T-helper 1 cell treated with Interleukin-12 subunit alpha and Interleukin-12 subunit beta and Interleukin-4 antibody, amounts not matched to agents 30 μg/mL and 1 μg/mL, for 36 hours (primary cell): ENCODE measurements around the gene NDUFA5.
"Not testable (repeated sequence)": the region's sequence is repeated elsewhere in the genome, so short reads cannot be mapped to it uniquely, and the experiment has no call there.

Experiments
- H3K27ac Mint-ChIP-seq: one replicate; pipeline ENCODE4 v1.8.0; 2021; ENCODE audit warnings: mild to moderate bottlenecking, mixed read lengths
- H3K27me3 Mint-ChIP-seq: one replicate; pipeline ENCODE4 v1.8.0; 2021; ENCODE audit warnings: low read depth, mixed read lengths
- H3K36me3 Mint-ChIP-seq: one replicate; pipeline ENCODE4 v1.8.0; 2021; ENCODE audit warnings: low read depth, mixed read lengths
- H3K4me1 Mint-ChIP-seq: one replicate; pipeline ENCODE4 v1.8.0; 2021; ENCODE audit warnings: low read depth, mixed read lengths
- H3K4me3 Mint-ChIP-seq: one replicate; pipeline ENCODE4 v1.8.0; 2021; ENCODE audit warnings: mild to moderate bottlenecking, moderate library complexity, mixed read lengths
- H3K9me3 Mint-ChIP-seq: one replicate; pipeline ENCODE4 v1.8.0; 2021; ENCODE audit warnings: mixed read lengths

NDUFA5 gene

GRCh38 chr7:123573341-123573740 lies 15.7 kb upstream of the NDUFA5 start:
- Mint-ChIP-seq H3K4me3 (no peak overlapping the region), H3K27ac (no peak overlapping the region), H3K36me3 (no peaks in the 10 kb centered on the region), H3K4me1 (no peaks in the 10 kb centered on the region), H3K27me3 (peaks cover 13% of the 10 kb centered on the region), H3K9me3 (no peaks in the 10 kb centered on the region)

- Mint-ChIP-seq H3K27me3 (peaks cover 16% of the 10 kb centered on the region), H3K9me3 (no peaks in the 10 kb centered on the region), H3K36me3 (no peaks in the 10 kb centered on the region), H3K4me3 (no peak overlapping the region), H3K4me1 (no peaks in the 10 kb centered on the region), H3K27ac (no peak overlapping the region)
These were observed 14.1 kb upstream of the NDUFA5 start for GRCh38 chr7:123571684-123572083.

GRCh38 chr7:123571187-123571586 lies 13.6 kb upstream of the NDUFA5 start:
- Mint-ChIP-seq H3K4me3 (no peak overlapping the region), H3K4me1 (no peaks in the 10 kb centered on the region), H3K27me3 (peaks cover 15% of the 10 kb centered on the region), H3K36me3 (no peaks in the 10 kb centered on the region), H3K9me3 (no peaks in the 10 kb centered on the region), H3K27ac (no peak overlapping the region)

- H3K9me3 Mint-ChIP-seq, result no peaks in the 10 kb centered on the region
- no peak overlapping the region for H3K27ac Mint-ChIP-seq
- no peaks in the 10 kb centered on the region for H3K4me1 Mint-ChIP-seq
- no peaks in the 10 kb centered on the region for H3K36me3 Mint-ChIP-seq
- no peak overlapping the region for H3K4me3 Mint-ChIP-seq
- H3K27me3 Mint-ChIP-seq, result peaks cover 14% of the 10 kb centered on the region
These were observed 13.0 kb upstream of the NDUFA5 start for GRCh38 chr7:123570390-123571182.

- Mint-ChIP-seq H3K27ac (no peak overlapping the region), H3K4me1 (no peaks in the 10 kb centered on the region), H3K36me3 (no peaks in the 10 kb centered on the region), H3K27me3 (peaks cover 8% of the 10 kb centered on the region), H3K4me3 (no peak overlapping the region), H3K9me3 (no peaks in the 10 kb centered on the region)
These were observed 11.9 kb upstream of the NDUFA5 start for GRCh38 chr7:123569352-123570010.

- Mint-ChIP-seq H3K27me3 (peaks cover 7% of the 10 kb centered on the region), H3K4me1 (no peaks in the 10 kb centered on the region), H3K4me3 (no peak overlapping the region), H3K27ac (no peak overlapping the region), H3K9me3 (no peaks in the 10 kb centered on the region), H3K36me3 (peaks cover 3% of the 10 kb centered on the region)
These were observed 4.5 kb upstream of the NDUFA5 start for GRCh38 chr7:123562121-123562520.

DNA sequence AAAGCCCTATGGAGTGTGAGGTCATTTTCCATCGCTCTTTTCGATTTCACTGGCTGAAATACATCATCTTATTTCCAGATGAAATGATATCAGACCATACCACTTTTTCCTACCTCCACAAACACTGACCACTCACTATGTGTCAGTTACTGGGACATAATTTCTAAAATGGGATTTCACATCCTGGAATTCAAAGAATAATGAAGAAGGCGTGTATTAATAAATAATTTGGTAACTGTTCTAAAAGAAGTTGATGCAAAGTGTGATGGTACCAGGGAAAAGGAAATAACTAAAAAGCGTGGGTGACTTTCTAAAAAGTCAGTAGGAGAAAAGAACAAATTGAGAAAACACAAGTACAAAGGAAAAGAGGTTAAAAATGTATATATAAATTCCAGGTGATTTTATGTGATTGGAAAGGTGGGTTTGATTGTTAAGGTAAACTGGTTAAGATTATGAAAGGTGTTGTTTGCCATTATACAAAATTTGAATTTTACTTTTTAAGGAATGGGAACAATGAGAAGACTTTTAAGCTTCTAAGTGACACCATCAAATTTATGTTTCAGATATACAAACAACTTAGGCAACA lies 764 bp upstream of the NDUFA5 start:
- Mint-ChIP-seq H3K27ac (no peak overlapping the region), H3K4me1 (no peaks in the 10 kb centered on the region), H3K36me3 (peaks cover 3% of the 10 kb centered on the region)

DNA sequence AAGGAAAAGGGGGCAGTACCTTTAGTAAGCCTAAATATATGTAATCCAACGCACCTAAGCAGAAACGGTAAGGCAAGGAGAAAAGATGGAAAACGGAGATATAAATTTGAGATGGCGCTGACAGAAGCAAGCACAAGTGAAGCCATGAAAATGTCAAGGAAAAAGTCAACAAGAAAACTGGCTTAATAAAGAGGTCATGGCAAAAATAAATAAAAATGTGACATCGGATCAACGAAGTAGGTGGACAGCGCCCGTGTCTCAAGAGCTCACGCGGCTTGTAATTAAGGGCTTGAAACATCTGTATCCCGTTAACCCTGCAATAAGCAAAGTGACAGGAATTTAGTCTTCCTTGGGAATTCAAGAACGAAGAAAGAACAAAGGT lies 611 bp downstream of the NDUFA5 start:
- H3K9me3 Mint-ChIP-seq, result no peaks in the 10 kb centered on the region
- H3K27me3 Mint-ChIP-seq, result peaks cover 3% of the 10 kb centered on the region
- H3K36me3 Mint-ChIP-seq, result peaks cover 11% of the 10 kb centered on the region
- no peak overlapping the region for H3K27ac Mint-ChIP-seq
- H3K4me1 Mint-ChIP-seq, result peaks cover 7% of the 10 kb centered on the region
- no peak overlapping the region for H3K4me3 Mint-ChIP-seq

More for the DNA sequence above, 764 bp upstream of the NDUFA5 start:
- Mint-ChIP-seq H3K4me3 (no peak overlapping the region), H3K27me3 (peaks cover 3% of the 10 kb centered on the region), H3K9me3 (no peaks in the 10 kb centered on the region)

GRCh38 chr7:123555484-123555883 lies 2.1 kb downstream of the NDUFA5 start:
- Mint-ChIP-seq H3K4me1 (peaks cover 7% of the 10 kb centered on the region), H3K36me3 (peaks cover 13% of the 10 kb centered on the region), H3K27ac (no peak overlapping the region), H3K4me3 (no peak overlapping the region), H3K27me3 (peaks cover 3% of the 10 kb centered on the region), H3K9me3 (no peaks in the 10 kb centered on the region)

DNA sequence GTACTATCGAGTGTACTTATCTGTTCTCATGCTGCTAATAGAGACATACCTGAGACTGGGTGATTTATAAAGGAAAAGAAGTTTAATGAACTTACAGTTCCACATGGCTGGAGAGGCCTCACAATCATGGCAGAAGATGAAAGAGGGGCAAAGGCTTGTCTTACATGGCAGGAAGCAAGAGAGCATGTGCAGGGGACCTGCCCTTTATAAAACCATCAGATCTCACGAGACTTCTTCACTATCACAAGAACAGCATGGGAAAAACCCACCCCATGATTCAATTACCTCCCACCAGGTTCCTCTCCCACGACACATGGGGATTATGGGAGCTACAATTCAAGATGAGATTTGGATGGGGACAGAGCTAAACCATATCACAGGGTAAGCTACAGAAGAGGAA lies 4.5 kb downstream of the NDUFA5 start:
- H3K4me3 Mint-ChIP-seq, result no peak overlapping the region

GRCh38 chr7:123552641-123553040 lies 5.0 kb downstream of the NDUFA5 start:
- H3K4me3 Mint-ChIP-seq, result no peak overlapping the region
- peaks cover 23% of the 10 kb centered on the region for H3K36me3 Mint-ChIP-seq
- H3K27ac Mint-ChIP-seq, result no peak overlapping the region
- H3K27me3 Mint-ChIP-seq, result no peaks in the 10 kb centered on the region
- H3K4me1 Mint-ChIP-seq, result peaks cover 14% of the 10 kb centered on the region
- no peaks in the 10 kb centered on the region for H3K9me3 Mint-ChIP-seq

More for the DNA sequence above, 4.5 kb downstream of the NDUFA5 start:
- no peaks in the 10 kb centered on the region for H3K9me3 Mint-ChIP-seq
- peaks cover 23% of the 10 kb centered on the region for H3K36me3 Mint-ChIP-seq
- H3K4me1 Mint-ChIP-seq, result peaks cover 13% of the 10 kb centered on the region
- H3K27ac Mint-ChIP-seq, result no peak overlapping the region
- H3K27me3 Mint-ChIP-seq, result no peaks in the 10 kb centered on the region

GRCh38 chr7:123552134-123552533 lies 5.5 kb downstream of the NDUFA5 start:
- not testable (repeated sequence) for H3K27ac Mint-ChIP-seq, H3K9me3 Mint-ChIP-seq, H3K27me3 Mint-ChIP-seq, H3K4me3 Mint-ChIP-seq
- Mint-ChIP-seq H3K4me1 (peaks cover 15% of the 10 kb centered on the region), H3K36me3 (peaks cover 23% of the 10 kb centered on the region)

DNA sequence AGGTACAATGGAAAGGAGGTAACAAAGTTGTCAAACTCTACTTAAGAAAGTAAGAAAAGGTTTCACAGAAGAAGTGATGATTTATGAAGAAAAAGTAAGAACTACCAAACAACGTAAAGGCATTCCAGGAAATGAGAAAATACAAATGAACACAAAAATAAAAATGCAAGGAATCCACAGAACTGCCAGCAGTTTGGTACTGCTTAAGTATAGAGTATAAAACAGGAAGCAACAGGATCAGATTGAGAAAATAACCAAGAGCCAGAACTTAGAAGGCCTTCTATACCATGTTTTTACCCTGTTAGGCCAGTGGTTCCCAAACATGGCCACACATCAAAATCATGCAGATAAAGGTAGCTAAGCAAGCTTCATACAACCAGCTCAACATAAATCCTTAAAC lies 9.2 kb downstream of the NDUFA5 start:
- H3K27me3 Mint-ChIP-seq, result no peaks in the 10 kb centered on the region
- no peaks in the 10 kb centered on the region for H3K9me3 Mint-ChIP-seq
- no peak overlapping the region for H3K4me3 Mint-ChIP-seq
- peaks cover 15% of the 10 kb centered on the region for H3K4me1 Mint-ChIP-seq
- peaks cover 23% of the 10 kb centered on the region for H3K36me3 Mint-ChIP-seq
- no peak overlapping the region for H3K27ac Mint-ChIP-seq

GRCh38 chr7:123539871-123540270 lies 17.7 kb downstream of the NDUFA5 start:
- peaks cover 4% of the 10 kb centered on the region for H3K36me3 Mint-ChIP-seq

GRCh38 chr7:123538897-123539296 lies 18.7 kb downstream of the NDUFA5 start:
- Mint-ChIP-seq H3K36me3 (peaks cover 4% of the 10 kb centered on the region), H3K27me3 (peaks cover 6% of the 10 kb centered on the region), H3K9me3 (no peaks in the 10 kb centered on the region), H3K4me1 (peaks cover 9% of the 10 kb centered on the region), H3K4me3 (no peak overlapping the region), H3K27ac (no peak overlapping the region)

More at GRCh38 chr7:123539871-123540270, 17.7 kb downstream of the NDUFA5 start:
- Mint-ChIP-seq H3K4me3 (no peak overlapping the region), H3K4me1 (peaks cover 4% of the 10 kb centered on the region), H3K9me3 (no peaks in the 10 kb centered on the region), H3K27me3 (no peaks in the 10 kb centered on the region), H3K27ac (no peak overlapping the region)
